Thymus (tissue), 14 donors: ENCODE data around the gene GAD2. TPM values are rescaled to one million over a fixed set of nuclear protein-coding genes. Genes with fewer than 3 reads are reported as not detected.

Experiments
- DNase-seq, 9 donors: peaks; one replicate each; pipeline ENCODE4 v3.0.0-alpha.2; 2013; ENCODE audit warnings: low spot score in 9 of 9, low read depth in 6 of 9, missing footprints in 1 of 9
- H3K27ac ChIP-seq, 2 donors: one replicate each; pipeline ENCODE4 v1.5.1; 2013; ENCODE audit warnings: control low read depth in 1 of 2, low read depth in 1 of 2, low read length in 1 of 2, mild to moderate bottlenecking in 1 of 2, moderate library complexity in 1 of 2
- H3K27me3 ChIP-seq, 2 donors: one replicate each; pipeline ENCODE4 v1.5.1; 2013; ENCODE audit warnings: low read length in 1 of 2; ENCODE audit not compliant: control insufficient read depth in 2 of 2, insufficient read depth in 1 of 2
- H3K36me3 ChIP-seq, 2 donors: one replicate each; pipeline ENCODE4 v1.5.1; 2013; ENCODE audit warnings: low read length in 1 of 2, mild to moderate bottlenecking in 1 of 2, moderate library complexity in 1 of 2; ENCODE audit not compliant: control insufficient read depth in 2 of 2, insufficient read depth in 2 of 2
- H3K4me1 ChIP-seq, 2 donors: one replicate each; pipeline ENCODE4 v1.5.1; 2013; ENCODE audit warnings: low read length in 2 of 2; ENCODE audit not compliant: control insufficient read depth in 2 of 2, insufficient read depth in 2 of 2
- H3K4me3 ChIP-seq, 2 donors: one replicate each; pipeline ENCODE4 v1.5.1; 2013; ENCODE audit warnings: low read length in 2 of 2, control low read depth in 1 of 2, mild to moderate bottlenecking in 1 of 2
- H3K9me3 ChIP-seq, 2 donors: one replicate each; pipeline ENCODE4 v1.5.1; 2013; ENCODE audit warnings: low read length in 1 of 2, mild to moderate bottlenecking in 1 of 2; ENCODE audit not compliant: control insufficient read depth in 2 of 2, insufficient read depth in 1 of 2
- WGBS: extraction: QIAGEN DNeasy Blood & Tissue Kit; methylation state at CpG from one replicate; pipeline ENCODE4 v1.1.7; 2013; 5-methylcytosine and 5-hydroxymethylcytosine counted together
- long read RNA-seq, 10 donors: transcript quantifications; one replicate each; lab custom pipeline, GENCODE V29; 2026
- polyA plus RNA-seq: library from polyadenylated mRNA; stranded (reverse); fragments of 200-250 nt; gene quantifications from one replicate; pipeline ENCODE4 v1.2.3, GENCODE V29; 2013
- total RNA-seq: library from RNA; stranded (reverse); fragments of 120-200 nt; gene quantifications from one replicate; pipeline ENCODE4 v1.2.4, GENCODE V29; 2013
- donor health status: healthy.

Gene GAD2
- total RNA-seq, result under 0.01 TPM
- 0.05 TPM for polyA plus RNA-seq
- long read RNA-seq, donor 1, result 0 reads
- long read RNA-seq, donor 2, result 0 reads
- long read RNA-seq, donor 3, result 0 reads
- long read RNA-seq, donor 4, result 0 reads
- long read RNA-seq, donor 5, result 0 reads
- long read RNA-seq, donor 6, result 0 reads
- long read RNA-seq, donor 7, result 0 reads
- long read RNA-seq, donor 8, result 0 reads
- long read RNA-seq, donor 9, result 0 reads
- long read RNA-seq, donor 10, result 0 reads

DNA sequence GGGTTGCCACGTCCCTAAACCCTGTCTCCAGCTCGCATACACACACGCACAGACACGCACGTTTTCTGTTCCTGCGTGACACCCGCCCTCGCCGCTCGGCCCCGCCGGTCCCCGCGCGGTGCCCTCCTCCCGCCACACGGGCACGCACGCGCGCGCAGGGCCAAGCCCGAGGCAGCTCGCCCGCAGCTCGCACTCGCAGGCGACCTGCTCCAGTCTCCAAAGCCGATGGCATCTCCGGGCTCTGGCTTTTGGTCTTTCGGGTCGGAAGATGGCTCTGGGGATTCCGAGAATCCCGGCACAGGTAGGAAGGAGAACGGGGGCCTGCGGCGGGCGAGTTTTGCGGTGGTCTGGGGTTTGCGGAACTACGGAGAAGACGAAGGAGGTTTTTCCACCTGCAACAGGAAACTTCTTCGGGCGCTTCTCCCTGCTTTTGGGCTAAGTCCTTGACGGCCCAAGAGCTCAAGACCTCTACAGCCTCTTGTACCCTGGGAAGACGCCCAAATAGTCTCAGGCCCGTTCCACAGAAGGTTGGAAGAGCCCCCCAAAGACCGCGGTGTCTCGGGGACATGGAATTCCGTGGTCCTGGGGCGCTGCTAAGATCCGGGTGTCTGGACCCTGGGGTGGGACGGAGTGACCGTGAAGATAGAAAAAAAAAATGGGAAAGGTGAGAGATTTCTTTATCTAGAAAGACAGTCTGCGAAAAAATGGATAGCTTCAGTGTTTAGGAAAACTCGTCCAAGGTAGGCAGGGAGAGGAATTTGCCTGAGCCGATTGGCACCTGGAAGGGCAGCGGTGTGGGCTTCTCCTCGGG is at the start of gene GAD2:
TSS of gene GAD2 (plus strand) at position 190 of the 811 bp plus-strand sequence. CDS start at position 226, 36 bp downstream.
- Histone ChIP-seq H3K4me1 (peaks cover 7 to 14% of the 10 kb centered on the region in 2 donors), H3K9me3 (peaks cover 0 to 5% of the 10 kb centered on the region in 2 donors), H3K27me3 (peaks cover 79 to 98% of the 10 kb centered on the region in 2 donors), H3K36me3 (no peaks in the 10 kb centered on the region), H3K4me3 (no peak within 1 kb of the TSS), H3K27ac (no peak within 1 kb of the TSS)
- WGBS, result 4% methylated on average over 60 of the region's 60 CpGs
- DNase-seq, result no peak

DNA sequence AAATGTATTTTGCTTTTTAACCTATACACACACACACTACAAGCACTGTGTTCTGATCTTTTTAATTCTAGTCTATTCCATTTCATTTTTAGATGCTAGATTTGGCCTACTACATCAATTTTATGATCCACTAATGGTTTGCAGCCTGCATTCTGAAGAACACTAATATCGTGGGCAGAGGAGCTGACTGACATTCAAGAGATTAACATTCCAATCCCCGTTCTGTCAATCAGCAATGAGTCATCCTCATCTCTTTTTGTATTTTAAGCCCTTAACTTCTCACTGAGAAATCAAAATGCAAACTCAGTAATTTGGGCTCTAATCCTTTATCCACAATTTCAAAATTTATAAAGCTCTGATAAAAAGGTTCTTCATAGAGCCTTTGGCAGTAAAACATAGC is 47.1 kb upstream of the GAD2 start:
- Histone ChIP-seq H3K27ac (no peak overlapping the region), H3K4me3 (no peak overlapping the region), H3K36me3 (no peaks in the 10 kb centered on the region), H3K4me1 (no peaks in the 10 kb centered on the region), H3K27me3 (no peaks in the 10 kb centered on the region), H3K9me3 (no peaks in the 10 kb centered on the region)
- no peak for DNase-seq
- 86% methylated on average over 2 of the region's 2 CpGs for WGBS

DNA sequence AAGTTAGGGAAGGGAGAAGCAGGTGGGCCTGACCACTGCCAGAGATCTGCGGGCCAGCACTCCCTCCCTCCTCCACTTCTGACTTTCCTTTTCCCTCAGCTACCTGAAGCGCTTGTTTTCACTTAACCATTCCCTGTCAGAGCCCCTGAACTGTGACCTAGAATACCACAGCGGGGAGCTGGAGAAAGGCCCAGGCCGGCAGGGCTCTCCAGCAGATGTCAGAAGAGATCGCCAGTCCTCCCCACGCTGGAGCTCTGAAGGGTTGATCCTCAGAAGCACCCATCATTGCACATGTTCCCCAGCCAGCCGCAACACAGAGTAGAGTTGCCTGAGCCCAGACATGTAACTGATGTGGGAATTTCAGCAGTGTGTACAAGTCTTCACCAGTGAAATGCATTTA is 44.4 kb upstream of the GAD2 start:
- DNase-seq, result no peak

GRCh38 chr10:26173837-26174236 is 42.7 kb upstream of the GAD2 start:
- H3K27ac ChIP-seq, result no peak overlapping the region
- H3K36me3 ChIP-seq, result no peaks in the 10 kb centered on the region
- H3K27me3 ChIP-seq, result no peaks in the 10 kb centered on the region
- no peaks in the 10 kb centered on the region for H3K9me3 ChIP-seq
- WGBS, result 32% methylated on average over 2 of the region's 2 CpGs
- no peaks in the 10 kb centered on the region for H3K4me1 ChIP-seq
- H3K4me3 ChIP-seq, result no peak overlapping the region
- DNase-seq, result no peak

More for the DNA sequence above, 44.4 kb upstream of the GAD2 start:
- 76% methylated on average over 7 of the region's 7 CpGs for whole genome bisulfite sequencing
- no peak overlapping the region for H3K27ac ChIP-seq
- no peaks in the 10 kb centered on the region for H3K36me3 ChIP-seq
- H3K9me3 ChIP-seq, result no peaks in the 10 kb centered on the region
- no peaks in the 10 kb centered on the region for H3K27me3 ChIP-seq
- no peak overlapping the region for H3K4me3 ChIP-seq
- H3K4me1 ChIP-seq, result no peaks in the 10 kb centered on the region

- 85% methylated on average over 4 of the region's 4 CpGs for WGBS
- Histone ChIP-seq H3K27ac (no peak overlapping the region), H3K27me3 (no peaks in the 10 kb centered on the region), H3K36me3 (no peaks in the 10 kb centered on the region), H3K9me3 (no peaks in the 10 kb centered on the region), H3K4me3 (no peak overlapping the region), H3K4me1 (no peaks in the 10 kb centered on the region)
- DNase-seq, result no peak
These were observed 39.2 kb upstream of the GAD2 start for GRCh38 chr10:26177341-26177740.

- WGBS, result 79% methylated on average over 5 of the region's 5 CpGs
- no peaks in the 10 kb centered on the region for H3K9me3 ChIP-seq
- no peak overlapping the region for H3K4me3 ChIP-seq
- H3K4me1 ChIP-seq, result no peaks in the 10 kb centered on the region
- H3K36me3 ChIP-seq, result no peaks in the 10 kb centered on the region
- H3K27ac ChIP-seq, result no peak overlapping the region
- DNase-seq, result no peak
- H3K27me3 ChIP-seq, result no peaks in the 10 kb centered on the region
These were observed 22.3 kb upstream of the GAD2 start for GRCh38 chr10:26194275-26194674.

DNA sequence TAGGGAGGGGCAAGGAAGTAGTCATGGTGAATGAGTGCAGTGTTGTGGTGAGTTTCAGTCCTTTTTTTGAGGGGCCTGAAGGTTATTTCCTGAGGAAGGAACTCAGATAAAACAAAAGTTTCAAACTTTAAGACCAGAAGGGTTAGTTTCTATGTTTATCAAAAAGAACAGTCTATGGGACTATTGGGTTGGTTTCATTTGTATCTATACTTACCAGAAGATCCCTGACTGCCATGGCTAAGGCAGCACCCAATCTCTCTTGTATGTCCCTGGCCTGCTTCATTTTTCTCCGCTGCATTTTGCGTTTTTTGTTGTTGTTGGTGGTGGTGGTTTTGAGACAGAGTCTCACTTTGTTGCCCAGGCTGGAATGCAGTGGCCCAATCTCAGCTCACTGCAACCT is 19.3 kb upstream of the GAD2 start:
- no peaks in the 10 kb centered on the region for H3K4me1 ChIP-seq
- no peak for DNase-seq
- H3K36me3 ChIP-seq, result no peaks in the 10 kb centered on the region
- H3K27me3 ChIP-seq, result no peaks in the 10 kb centered on the region
- WGBS, result 95% methylated on average over 2 of the region's 2 CpGs
- no peaks in the 10 kb centered on the region for H3K9me3 ChIP-seq
- H3K4me3 ChIP-seq, result no peak overlapping the region
- no peak overlapping the region for H3K27ac ChIP-seq

DNA sequence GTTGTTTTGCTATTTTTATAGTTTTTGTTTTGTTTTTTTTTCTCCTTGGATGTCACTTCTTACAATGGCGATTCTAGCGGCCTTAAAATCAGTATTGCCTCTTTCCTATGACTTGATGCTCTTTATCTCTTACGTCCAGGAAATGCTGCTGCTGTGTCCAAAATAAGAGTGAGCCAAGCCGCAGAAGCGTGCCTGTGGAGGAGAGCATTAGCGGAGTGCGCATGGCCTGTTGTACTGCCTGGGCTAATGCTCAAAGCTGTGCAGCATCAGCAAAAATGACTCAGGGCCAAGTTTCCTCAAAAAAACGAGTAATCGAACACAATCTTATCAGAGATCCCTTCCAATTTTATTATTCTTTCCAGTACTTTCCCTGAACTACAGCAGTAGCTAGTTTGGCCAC is 18.5 kb upstream of the GAD2 start:
- WGBS, result 91% methylated on average over 9 of the region's 9 CpGs
- Histone ChIP-seq H3K4me1 (no peaks in the 10 kb centered on the region), H3K9me3 (no peaks in the 10 kb centered on the region), H3K36me3 (no peaks in the 10 kb centered on the region), H3K27ac (no peak overlapping the region), H3K4me3 (no peak overlapping the region), H3K27me3 (no peaks in the 10 kb centered on the region)
- DNase-seq, result no peak

DNA sequence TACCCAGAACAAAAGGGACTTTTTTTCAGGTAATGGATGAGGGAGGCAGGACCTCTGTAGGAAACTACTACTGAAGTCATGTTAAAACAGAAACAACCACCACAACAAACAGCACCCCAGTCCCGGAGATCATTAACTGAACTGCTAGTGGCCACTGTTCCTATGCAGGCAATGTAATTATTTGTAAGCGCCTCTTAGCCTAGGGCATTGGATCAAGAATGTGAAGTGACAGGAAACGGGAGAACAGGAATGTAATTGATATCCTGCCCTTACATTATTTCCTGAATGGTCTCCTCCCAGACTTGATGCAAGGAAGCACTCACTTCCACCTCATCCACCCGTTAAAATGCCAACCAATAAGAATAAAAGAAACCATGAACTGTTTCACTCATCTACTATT is 16.7 kb upstream of the GAD2 start:
- 57% methylated on average over 4 of the region's 4 CpGs for WGBS
- H3K9me3 ChIP-seq, result no peaks in the 10 kb centered on the region
- no peaks in the 10 kb centered on the region for H3K27me3 ChIP-seq
- H3K36me3 ChIP-seq, result no peaks in the 10 kb centered on the region
- no peak for DNase-seq
- no peak overlapping the region for H3K27ac ChIP-seq
- no peak overlapping the region for H3K4me3 ChIP-seq
- no peaks in the 10 kb centered on the region for H3K4me1 ChIP-seq
